NCI-H2107 treated with DMSO at 0.1 percent for 48 hours (cell line): ENCODE results near the gene SLC27A4.

ENCODE experiments used
- DNase-seq: peaks from one replicate; lab custom pipeline; 2025; ENCODE audit not compliant: unreplicated experiment; lab: John Stamatoyannopoulos, UW

The SLC27A4 gene

DNA sequence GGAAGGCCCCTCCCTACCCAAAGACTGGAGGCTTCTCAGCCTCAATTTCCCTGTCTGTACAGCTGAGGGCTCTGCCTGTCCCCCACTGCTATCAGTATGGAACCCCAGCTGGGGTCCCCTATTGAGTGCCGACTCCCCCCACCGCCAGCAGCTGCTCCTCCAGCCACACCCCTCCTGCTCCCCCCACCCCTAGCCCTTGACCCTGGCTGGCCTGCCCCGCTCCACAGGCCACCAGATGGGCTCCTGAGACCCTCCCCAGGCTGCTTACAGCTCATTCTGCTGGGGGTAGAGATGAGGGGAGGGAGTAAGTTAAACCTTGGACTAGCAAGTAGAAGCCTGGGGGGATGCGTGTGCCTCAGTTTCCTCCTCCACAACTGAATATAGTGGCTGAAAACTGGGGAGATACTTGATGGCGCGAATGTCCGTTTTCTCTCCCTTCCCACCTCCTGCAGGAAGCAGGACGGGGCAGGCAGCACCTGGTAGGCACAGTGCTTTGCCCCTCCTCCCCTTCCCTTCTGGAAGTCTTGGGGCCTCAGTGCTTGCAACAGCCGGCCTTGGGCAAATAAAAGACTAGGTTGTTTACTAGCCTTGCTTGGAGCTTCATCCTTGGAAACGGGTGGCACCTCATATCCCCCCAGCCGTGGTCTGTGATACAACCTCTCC is 50.0 kb downstream of the SLC27A4 start:
- no peak for DNase-seq

DNA sequence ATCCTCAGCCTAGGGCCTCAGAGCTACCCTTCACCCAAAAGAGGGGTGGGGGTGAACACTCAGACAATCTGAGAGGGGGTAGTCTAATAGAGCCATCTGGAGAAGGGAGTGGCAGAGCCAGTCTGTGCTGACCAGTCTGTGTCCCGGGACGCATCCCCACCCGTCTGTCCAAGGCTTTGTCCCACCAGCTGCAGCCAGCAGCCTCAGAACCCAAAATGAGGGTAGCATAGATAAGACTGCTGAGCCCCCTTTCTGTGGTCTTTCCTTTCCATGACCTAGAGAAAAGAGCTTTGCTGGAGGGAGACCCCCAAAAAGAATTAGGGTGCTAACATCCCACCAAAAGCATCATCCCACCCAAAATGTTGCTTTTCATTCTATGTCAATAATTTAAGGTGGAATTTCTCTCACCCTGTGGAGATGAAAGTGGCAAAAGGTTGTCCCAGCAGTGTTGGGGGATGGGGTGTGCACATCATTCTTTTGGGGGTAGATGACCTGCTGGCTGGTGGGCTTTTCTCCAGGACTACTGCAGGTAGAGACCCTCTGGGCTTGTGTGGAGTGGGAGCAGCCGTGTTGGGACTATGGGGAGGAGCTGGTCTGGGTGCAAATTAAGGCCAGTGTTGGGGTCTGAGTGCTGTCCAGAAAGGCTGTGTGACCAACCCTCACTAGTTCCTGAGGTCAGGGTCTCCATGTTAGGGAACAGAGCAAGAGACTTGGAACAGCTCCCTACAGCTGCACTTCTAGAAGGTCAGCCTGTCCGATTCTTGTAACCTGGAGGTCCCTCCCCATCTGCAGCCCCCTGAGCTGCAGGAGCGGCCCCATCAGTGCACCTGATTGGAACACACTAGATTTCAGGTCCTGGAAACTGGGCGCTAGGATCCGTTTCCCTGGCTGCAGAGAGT is 50.7 kb downstream of the SLC27A4 start:
- no peak for DNase-seq

DNA sequence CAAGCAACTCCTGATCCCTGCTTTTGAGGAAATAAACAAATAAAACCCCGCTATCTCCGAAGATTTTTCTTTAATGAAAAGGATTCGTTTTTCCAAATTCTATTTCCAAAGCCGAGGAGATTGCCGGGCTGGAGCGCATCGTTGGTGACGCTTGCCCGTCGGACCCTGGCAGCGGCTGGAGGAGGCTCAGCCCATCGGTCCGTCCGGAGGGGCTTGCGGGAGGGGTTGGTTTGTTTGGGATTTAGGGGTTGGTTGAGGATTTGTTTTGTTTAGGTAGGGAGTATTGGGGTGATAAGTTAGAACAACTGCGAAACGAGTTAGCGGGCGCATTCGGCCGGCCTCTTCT is 51.6 kb downstream of the SLC27A4 start:
- no peak for DNase-seq

DNA sequence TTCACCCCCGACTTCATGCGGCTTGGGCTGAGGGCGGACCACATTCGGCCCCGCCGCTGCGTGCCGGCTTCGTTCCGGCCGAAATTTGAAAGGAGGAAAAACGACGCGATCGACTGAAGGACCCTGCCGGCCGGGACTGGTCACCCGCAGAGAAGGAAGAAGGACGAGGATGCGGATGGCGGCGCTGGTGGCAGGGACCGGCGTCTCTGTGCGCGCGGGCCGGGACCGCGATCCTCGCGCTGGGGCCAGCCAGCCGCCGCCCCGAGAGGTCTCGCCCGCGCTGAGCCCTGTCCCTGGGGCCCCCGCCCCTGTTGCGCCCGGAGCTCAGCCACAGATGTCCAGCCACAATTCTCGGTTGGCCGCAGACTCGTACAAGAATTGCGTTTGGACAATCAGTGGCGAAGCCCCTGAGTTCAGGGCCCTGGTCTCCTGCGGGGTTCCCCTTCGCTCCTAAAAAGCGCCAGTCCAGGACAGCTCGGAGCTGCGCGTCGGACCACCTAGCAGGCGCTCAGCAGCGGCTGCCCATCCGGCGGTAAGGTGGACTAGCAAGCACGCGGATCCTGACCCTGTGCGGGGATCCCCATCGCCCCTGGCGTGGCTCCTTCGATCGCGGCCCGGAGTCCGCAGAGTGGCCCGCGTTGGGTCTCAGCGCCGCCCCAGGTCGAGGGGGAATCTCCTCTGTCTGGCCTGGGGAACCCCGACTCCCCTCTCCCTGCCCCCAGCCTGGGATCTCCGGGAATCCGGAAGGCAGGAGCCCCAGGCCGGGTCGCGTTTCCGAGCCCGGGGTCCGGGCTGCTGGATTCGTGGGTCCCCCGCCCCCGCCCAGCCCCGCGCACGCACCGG is 52.2 kb downstream of the SLC27A4 start:
- DNase-seq = no peak

DNA sequence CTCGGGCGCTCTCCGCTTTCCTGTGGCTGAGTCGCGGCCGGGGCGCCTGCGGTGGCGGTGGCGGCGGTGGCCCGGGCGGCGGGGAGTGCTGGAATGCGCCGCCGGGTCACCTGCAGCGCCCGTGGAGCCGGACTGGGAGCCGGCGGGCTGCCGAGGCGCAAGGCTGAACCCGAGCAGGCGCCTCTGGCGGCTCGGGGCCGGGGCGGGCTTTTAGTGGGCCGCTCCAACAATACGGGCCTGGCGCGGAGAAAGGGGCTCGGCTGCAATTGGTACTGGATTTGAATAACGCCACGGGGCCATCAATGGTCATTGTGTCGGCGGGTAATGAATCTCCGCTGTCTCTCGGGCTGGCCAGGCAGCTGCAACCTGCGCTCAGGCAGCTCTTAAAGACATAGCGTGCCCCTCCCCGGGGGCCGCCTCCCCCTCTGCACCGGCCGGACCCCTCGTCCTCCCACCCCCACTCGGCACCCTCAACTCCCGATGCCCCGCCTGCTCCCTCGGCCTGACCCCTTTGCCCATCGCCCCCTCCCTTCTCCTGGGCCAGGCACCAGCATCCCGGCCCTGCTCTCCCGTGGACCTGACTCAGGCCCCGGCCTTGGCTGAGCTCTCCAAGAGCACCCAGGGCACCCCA is 52.9 kb downstream of the SLC27A4 start:
- DNase-seq = no peak

DNA sequence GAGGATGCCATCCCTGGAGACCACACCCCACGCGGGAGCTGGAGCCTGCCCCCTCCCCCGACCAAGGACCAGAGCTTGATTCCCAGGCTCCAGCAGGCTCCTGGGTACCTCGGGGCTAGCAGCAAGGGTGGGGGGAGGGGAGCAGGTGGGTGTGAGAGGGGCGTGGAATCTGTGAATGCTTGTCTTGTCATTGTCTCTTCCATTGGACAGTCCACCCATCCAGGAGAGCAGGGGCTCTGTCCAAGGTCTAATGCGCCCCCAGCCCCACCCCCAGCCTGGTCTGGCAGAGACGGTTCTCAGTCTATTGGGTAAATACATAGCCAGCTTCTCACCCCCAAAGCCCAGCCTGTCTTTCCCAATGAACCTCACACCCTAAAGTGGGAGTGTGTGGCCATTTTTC is 53.6 kb downstream of the SLC27A4 start:
- no peak for DNase-seq

DNA sequence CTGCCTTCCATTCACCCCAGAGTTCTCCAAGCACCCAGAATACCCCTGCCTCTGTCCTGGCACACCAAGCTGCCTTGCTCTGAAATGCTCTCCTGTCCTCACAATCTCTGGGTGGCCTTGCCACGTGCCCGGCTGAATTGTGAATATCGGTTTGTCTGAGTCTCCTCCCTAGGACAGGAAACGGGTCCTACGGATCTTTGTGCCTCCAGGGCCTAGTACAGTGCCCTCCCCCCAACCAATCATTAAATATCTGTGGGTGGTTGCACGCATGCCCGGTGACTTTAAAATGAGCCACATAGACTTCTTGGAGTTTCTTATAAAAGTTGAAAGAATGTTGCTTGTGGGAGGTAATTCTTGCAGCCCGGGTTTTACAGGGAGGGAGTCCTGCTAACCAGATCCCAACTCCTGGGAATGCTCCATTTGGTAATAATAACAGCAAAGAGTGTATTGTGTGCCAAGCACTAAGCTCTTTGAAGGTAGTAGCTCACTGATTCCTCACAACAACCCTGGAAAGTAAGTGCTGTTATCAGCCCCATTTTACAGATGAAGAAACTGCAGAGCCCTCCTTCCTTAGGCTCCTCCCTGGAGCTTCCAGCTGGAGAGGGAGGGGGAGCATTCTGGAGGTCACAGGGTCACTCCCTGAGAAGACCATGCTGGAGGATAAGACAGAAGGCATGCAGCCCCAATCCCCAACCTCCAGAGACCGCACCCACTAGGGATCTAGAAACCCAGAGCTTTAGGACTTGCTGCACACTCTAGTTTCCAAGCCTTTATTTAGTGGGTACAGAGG is 54.2 kb downstream of the SLC27A4 start:
- no peak for DNase-seq

DNA sequence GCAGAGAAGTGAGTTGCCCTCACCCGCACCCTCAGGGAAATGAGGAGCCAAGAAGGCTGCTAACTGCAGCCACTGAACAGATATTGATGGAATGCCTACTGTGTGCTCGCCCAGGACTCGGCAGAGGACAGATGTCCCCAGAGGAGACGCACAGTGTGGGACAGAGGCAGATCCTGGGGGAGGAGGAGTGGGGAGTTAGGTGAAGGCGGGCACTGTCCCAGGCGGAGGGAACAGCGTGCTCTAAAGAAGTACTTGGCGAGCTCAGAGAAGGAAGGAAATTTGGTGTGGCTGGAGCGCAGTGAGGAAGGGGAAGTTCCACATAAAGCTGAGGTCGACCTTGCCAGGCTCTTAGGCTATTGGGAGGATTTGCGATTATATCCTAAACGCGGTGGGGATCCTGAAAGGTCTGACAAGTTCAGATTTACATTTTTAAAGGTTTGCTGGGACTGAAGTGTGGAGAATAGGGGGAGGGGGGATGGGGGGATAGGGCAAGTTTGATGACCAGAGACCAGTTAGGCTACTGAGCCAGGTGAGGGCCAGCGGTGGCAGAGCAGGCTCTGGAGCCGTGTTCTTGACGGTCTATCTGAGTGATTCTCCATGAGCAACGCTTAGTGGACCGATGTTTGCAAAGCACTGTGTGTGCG is 56.8 kb downstream of the SLC27A4 start:
- no peak for DNase-seq

DNA sequence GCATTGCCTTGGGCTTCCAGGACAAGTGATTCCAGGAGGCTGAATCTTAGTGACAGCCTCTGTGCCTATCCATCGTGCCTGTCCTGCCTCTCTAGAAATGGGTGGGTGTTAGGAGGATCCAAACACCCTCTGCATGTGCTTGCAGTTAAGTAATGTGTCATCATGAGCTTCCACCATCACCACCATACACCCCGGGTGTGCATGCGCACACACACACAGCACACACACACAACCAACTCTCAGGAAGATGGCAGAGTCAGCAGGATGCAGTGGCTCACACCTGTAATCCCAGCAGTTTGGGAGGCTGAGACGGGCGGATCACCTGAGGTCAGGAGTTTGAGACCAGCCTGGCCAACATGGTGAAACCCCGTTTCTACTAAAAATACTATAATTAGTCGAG is 57.5 kb downstream of the SLC27A4 start:
- no peak for DNase-seq

DNA sequence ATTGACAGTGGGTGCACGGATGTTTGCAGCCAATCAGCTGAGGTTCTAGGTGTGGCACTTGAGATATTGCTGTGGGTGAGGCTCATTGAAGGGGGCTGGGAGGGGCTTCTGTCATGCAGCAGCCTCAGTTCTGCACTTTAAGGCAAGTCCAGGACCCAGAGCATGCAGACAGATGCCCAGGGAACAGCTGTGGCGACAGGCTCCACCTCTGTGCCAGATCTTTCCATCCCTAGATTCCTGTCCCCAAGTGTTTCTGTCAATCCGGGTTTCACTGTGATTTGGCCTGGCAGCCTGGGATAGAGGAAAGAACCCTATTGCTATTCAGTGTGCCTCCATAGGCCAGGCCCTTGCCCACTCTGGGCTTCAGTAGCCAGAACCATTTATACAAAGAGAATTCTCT is 59.5 kb downstream of the SLC27A4 start:
- DNase-seq = no peak

DNA sequence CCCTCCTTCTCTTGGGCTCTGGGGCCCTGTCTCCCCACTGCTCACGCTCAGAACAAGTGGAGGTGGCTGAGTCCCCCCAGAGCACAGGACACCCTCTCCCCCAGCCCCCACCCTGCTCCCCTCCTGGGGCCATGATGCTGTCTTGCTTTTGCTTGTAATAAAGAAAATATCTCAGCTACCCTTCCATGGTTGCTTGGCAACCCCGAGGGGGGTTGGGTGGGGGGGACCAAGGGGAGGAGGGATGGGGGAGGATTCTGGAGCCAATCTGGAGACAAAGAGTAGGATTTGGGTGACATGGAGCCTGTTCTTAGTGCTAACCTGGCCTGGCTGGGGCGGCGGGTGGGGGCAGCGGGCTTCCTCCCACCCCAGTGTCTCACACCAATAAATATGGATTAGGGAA is 64.2 kb downstream of the SLC27A4 start:
- DNase-seq = no peak

DNA sequence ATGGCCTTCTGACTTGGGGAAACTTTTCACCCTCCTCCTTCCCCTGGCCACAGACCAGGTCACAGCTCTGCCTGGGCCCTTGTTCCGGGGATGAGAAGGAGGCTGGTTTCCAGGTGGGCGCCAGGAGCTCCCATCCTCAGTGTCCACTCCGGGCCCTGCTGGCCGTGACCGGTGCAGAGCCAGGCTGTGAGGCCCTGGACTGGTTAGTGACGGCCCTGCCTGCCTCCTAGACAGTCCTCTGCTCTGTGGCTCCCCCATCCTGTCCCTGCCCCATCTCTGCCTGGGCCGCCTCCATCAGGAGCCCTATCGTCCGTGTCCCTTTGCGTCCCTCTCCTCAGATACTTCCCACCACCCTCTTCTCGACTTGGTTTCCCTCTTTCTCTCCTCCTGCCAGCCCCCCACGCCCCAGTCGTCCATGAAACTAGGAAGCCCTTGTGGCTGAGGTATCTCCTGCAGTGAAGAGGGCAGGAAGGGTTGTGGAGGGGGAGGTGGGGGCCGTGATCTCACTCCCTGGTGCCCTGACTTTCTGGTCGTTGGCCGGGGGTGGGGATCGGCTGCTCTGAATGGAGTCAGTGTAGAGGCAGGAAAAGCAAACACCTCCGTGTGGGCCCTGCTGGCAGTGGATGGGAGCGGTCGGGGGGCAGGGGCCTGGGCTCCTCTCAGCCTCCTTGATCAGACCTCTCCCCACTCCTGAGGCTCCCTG is 64.9 kb downstream of the SLC27A4 start:
- DNase-seq = no peak

DNA sequence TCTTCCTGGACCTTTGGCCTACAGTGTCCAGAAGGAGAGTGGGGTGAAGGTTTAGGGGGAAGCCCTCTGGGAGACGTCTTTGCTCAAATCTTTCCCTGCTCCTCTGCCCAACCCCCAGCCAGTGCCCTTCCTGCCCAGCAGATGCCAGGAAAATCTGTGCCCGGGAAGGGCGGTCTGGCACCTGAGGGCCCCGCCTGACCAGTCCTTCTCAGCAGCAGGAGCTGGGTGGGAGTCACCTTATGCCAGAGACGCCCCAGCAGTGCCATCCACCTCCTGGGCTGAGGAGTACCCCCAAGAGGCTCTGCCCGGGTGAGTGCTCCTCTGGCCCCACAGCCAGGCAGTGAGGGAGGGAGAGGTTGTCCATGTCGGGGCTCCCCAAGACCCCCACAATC is 65.4 kb downstream of the SLC27A4 start:
- DNase-seq = no peak

DNA sequence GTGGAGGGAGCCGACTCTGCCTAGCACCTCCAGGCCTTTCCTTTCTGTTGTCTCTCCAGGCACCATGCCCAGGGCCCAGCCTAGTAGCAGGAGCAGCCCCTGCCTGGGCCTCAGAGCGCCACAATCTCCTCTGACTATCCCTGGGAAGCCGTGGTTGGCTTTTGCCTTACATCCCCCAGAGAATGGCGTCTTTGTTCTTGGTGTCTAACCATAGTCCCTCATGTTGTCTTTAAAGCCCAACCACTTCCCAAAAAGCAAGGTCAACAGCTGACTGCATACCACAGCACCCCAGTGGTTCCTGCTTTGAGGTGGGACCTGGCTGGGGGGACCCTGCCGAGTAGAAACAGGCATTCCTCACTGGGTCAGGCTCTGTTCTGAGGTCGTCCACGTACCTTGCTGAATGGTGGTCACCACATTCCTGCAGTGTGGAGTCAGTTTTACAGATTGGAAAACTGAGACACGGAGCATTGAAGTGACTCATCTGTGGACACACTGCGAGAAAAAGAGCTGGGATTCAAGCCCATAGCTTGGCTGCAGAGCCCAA is 66.6 kb downstream of the SLC27A4 start:
- no peak for DNase-seq

DNA sequence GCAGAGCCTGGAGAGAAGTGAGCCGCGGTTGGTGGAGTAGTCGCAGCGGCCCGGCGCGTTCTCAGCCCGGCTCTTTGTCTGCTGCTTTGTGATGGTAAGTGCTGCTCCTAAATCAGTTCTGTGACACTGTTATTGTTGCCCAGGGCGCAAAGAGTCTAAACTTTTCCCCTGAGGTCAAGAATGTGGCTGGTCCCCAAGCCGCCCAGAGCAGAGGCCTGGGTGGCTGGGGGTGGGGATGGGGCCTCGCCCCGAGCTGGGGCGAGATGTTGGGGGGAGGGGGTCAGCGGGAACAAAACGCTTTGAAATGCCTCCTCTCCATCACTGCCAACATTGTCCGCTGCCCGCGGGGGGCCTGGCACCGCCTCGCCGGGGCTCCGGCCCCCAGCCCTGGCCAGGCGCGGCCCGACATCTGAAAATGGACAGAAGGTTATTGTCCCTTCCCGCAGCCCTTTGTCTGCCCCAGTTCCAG is 68.7 kb downstream of the SLC27A4 start:
- DNase-seq = no peak

DNA sequence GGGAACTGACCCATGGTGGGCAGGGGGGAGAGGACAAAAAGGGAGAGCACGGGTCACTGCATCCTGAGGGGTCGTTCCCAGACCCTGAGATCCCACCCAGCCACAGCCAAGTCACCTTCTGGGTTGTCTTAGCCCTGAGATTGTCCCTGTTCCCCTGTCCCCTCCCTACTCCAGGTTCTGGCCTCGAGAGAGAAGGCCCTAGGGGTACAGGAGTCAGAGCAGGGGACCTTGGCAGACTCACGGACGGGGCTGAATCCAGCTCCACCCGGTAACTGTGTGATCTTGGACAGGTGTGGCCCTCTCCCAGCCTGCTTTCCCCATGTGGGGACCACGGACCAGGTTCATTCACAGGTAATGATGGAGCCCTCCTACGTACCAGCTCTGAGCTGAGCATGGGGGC is 69.1 kb downstream of the SLC27A4 start:
- no peak for DNase-seq

DNA sequence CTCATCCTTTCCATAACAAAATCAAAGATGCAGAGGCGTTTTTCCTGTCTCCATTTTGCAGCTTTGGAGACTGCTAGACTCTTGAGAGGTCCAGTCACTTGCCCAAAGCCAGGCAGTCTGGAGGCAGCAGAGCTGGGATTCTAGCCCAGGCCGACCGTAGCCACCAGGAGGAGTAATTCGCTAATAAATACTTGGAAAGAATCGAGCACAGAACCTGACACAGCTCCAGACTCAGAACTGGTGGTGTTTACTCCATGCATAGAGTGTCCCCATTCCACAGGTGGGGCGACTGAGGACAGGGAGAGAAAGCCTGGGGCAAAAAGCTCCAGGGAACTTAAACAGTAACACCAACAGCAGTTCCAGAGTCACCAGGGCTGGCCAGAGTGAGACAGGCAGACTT is 69.7 kb downstream of the SLC27A4 start:
- no peak for DNase-seq
